RPMI8226 (cell line): Measurements from ENCODE around the gene KIF1A.
"Not testable (repeated sequence)": the region's sequence is repeated elsewhere in the genome, so short reads cannot be mapped to it uniquely, and the experiment has no call there.

Source experiments
- DNase-seq: peaks from one replicate; pipeline ENCODE4 v3.0.0-alpha.2; 2015

The KIF1A gene

GRCh38 chr2:240675345-240675744 is 144.7 kb downstream of the KIF1A start:
- not testable (repeated sequence) for DNase-seq

- not testable (repeated sequence) for DNase-seq
Measured at GRCh38 chr2:240674461-240675184, 145.4 kb downstream of the KIF1A start.

- DNase-seq: no peak
Measured at GRCh38 chr2:240672701-240673190, 147.3 kb downstream of the KIF1A start.

GRCh38 chr2:240672076-240672700 is 147.8 kb downstream of the KIF1A start:
- no peak for DNase-seq

DNA sequence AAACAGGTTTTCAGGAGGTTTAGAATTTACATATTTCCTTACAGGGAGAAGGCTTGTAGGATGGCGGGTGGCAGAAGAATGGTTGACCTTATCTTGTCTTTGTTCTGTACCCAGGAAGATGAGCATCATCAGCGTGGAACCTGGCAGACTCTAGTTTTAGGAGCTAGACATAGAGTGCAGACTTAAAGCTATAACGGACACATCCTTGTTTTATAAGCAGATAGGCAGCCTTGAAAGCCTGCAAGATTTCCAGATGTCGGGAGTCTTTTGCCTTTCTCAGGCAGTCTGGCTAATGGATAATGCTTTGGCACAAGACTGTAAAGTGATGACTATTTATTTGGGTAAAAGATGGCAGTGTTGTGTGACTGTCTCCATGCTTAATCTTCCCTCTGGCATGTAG is 149.1 kb downstream of the KIF1A start:
- no peak for DNase-seq

DNA sequence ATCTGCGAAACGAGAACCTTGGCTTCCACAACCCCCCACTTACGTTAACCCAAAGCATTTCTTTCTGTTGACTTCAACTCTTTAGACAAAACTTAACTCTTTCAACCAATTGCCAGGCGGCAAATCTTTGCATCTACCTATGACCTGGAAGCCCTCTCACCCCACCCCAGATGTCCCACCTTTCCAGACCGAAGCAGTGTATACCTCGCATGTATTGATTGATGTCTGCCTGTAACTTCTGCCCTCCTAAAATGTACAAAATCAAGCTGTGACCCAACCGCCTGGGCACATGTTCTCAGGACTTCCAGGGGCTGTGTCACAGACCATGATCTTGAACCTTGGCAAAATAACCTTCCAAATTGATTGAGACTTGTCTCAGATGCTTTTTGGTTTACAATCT is 149.6 kb downstream of the KIF1A start:
- DNase-seq: no peak

DNA sequence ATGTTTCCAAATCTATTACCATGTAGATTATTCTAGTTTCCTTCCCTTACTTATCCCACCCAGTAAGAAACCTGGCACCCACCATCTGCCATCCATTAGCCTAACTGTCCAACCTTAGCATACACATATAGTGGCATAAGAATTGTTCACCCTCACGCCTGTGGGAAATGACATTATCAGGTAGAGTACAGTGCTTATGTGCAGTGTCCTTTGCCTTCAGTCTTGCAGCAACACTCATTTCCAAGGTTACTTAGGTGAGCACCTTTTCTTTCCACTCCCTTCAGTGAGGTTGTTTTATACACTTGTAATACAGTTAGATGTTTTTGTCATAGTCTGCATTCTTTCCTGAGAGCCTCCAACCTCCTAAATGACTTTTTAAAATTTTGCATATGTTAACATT is 155.4 kb downstream of the KIF1A start:
- no peak for DNase-seq
